ENCODE data around the gene MAP1S.

DNA sequence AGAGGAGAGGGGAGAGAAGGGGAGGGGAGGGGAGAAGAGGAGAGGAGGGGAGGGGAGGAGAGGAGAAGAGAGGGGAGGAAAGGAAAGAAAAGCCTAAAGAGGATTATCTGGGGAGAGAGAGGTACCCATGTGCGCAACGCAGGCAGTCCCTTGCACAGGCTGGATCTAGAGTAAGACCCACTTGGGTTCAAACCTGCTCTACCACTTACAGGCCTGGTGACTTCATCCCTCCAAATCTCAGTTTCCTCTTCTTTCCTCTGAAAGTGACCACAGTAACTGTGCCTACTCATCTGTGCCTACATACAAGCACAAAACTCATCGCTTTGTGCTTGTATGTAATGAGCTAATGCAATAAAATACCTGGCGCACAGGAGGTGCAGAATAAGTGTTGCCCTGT, 732 bp upstream of the MAP1S start:
- TF ChIP-seq GATA3 (IDR thresholded peaks at IDR 0.05; ENCODE audit: low read depth, low read length): no peak
- TF ChIP-seq GATA2 (IDR thresholded peaks at IDR 0.05; ENCODE audit: low read depth, low read length): no peak
